Gastrocnemius medialis (tissue), 4 donors: ENCODE data around the gene ATOSA.

Source experiments
- CTCF ChIP-seq, 5 experiments: fragments of 450-650 bp in 3 of 5; fragments of 200-600 bp in 2 of 5; sonication (generic) in 2 of 5; IDR thresholded peaks in 4 of 5; conservative IDR thresholded peaks in 1 of 5; 1 replicate in 4 of 5; 2 replicates in 1 of 5; pipeline ENCODE4 v1.5.1; 2016 to 2019; ENCODE audit warnings: antibody characterized with exemption in 5 of 5, mild to moderate bottlenecking in 3 of 5, moderate library complexity in 3 of 5
- POLR2A ChIP-seq, 2 donors: fragments of 450-650 bp; IDR thresholded peaks; one replicate each; pipeline ENCODE4 v1.6.1; 2017; ENCODE audit warnings: antibody characterized with exemption in 2 of 2, mild to moderate bottlenecking in 2 of 2, moderate library complexity in 2 of 2

GRCh38 chr15:52673312-52673711, 5.9 kb downstream of the ATOSA start:
- no peak for TF ChIP-seq CTCF (IDR thresholded peaks at IDR 0.05 in 4 of 5, conservative IDR thresholded peaks at IDR 0.05 in 1 of 5)
- no peak for TF ChIP-seq POLR2A (IDR thresholded peaks at IDR 0.05)
